K562 (cell line): ENCODE results near the gene SOST.

Experiments
- BCL6 ChIP-seq: fragments of 250-450 bp; sonication (Bioruptor Pico); IDR thresholded peaks from 2 replicates; pipeline ENCODE4 v1.4.0; 2020
- CHD4 ChIP-seq: fragments of 200-600 bp; sonication (generic); IDR thresholded peaks from 3 replicates; pipeline ENCODE4 v1.6.1; 2012; ENCODE audit warnings: low read depth, mild to moderate bottlenecking, mixed read lengths, low read length, inconsistent platforms; ENCODE audit not compliant: insufficient read depth, insufficient replicate concordance, poor library complexity, severe bottlenecking
- CTCF ChIP-seq, 3 experiments: IDR thresholded peaks in 2 of 3; conservative IDR thresholded peaks in 1 of 3; 2 replicates each; pipeline ENCODE4 v1.5.1; 2011 to 2012; ENCODE audit warnings: low read length in 3 of 3, mild to moderate bottlenecking in 3 of 3, control low read depth in 2 of 3, improper control_type of control experiment in 1 of 3, inconsistent platforms in 1 of 3, low read depth in 1 of 3, mixed read lengths in 1 of 3, moderate library complexity in 1 of 3; ENCODE audit not compliant: insufficient read depth in 2 of 3
- E2F8 ChIP-seq: fragments of 450-650 bp; IDR thresholded peaks from 2 replicates; pipeline ENCODE4 v1.7.1; 2018; ENCODE audit warnings: mild to moderate bottlenecking, low read depth; ENCODE audit not compliant: partially characterized antibody
- FOXA1 ChIP-seq: fragments of 450-650 bp; IDR thresholded peaks from 2 replicates; pipeline ENCODE4 v1.6.1; 2016; ENCODE audit warnings: mild to moderate bottlenecking, borderline replicate concordance
- HINFP ChIP-seq: fragments of 450-650 bp; conservative IDR thresholded peaks from 2 replicates; pipeline ENCODE4 v1.6.1; 2016; ENCODE audit warnings: missing genetic modification characterization, low read depth, mild to moderate bottlenecking, control low read depth, missing compliant biosample characterization
- MYNN ChIP-seq, 2 experiments: sonication (generic); formaldehyde crosslinking in 1 of 2; IDR thresholded peaks; 2 replicates each; pipeline versions ENCODE4 v1.5.0 to v1.6.1; 2016 to 2020; ENCODE audit warnings: antibody characterized with exemption in 1 of 2, missing genetic modification reagents in 1 of 2
- POLR2A ChIP-seq: fragments of 450-650 bp; conservative IDR thresholded peaks from 2 replicates; pipeline ENCODE4 v1.6.1; 2016

- TF ChIP-seq POLR2A, result no peak
- TF ChIP-seq CTCF (IDR thresholded peaks at IDR 0.05 in 2 of 3, conservative IDR thresholded peaks at IDR 0.05 in 1 of 3; ENCODE audit: insufficient read depth in 2 of 3, low read depth in 1 of 3, low read length in 3 of 3), result no peak
- no peak for TF ChIP-seq FOXA1
- no peak for TF ChIP-seq HINFP
- no peak for TF ChIP-seq MYNN (IDR thresholded peaks at IDR 0.05)
- no peak for TF ChIP-seq MYNN (CRISPR knock-in tag; IDR thresholded peaks at IDR 0.05)
- TF ChIP-seq E2F8, result no peak
- no peak for TF ChIP-seq CHD4
- no peak for TF ChIP-seq BCL6 (CRISPR knock-in tag)
Measured at GRCh38 chr17:43759836-43760235, 1.2 kb upstream of the SOST start.
